DND-41 (cell line): ENCODE results near the gene PDE4D.

ENCODE experiments used
- ATAC-seq: fragments of 200-7000 bp; cut with Tn5 transposase; 3 replicates; pipeline ENCODE4 v1.9.1; 2021; ENCODE audit warnings: low read depth; ENCODE audit not compliant: insufficient read depth
- DNase-seq: peaks from one replicate; pipeline ENCODE4 v3.0.0-alpha.2; 2020
- H2AFZ ChIP-seq: 2 replicates; pipeline ENCODE4 v1.6.0; 2012; ENCODE audit warnings: low read depth, low read length
- H3K27ac ChIP-seq: 2 replicates; pipeline ENCODE4 v1.5.1; 2012; ENCODE audit warnings: low read length, inconsistent platforms
- H3K27me3 ChIP-seq: fragments of 200-600 bp; sonication (generic); 2 replicates; pipeline ENCODE4 v1.6.0; 2012; ENCODE audit warnings: low read length, mild to moderate bottlenecking, inconsistent platforms; ENCODE audit not compliant: insufficient read depth, poor library complexity
- H3K36me3 ChIP-seq: 2 replicates; pipeline ENCODE4 v1.5.1; 2012; ENCODE audit warnings: low read length, inconsistent platforms; ENCODE audit not compliant: insufficient read depth
- H3K4me1 ChIP-seq: 2 replicates; pipeline ENCODE4 v1.5.1; 2012; ENCODE audit warnings: mild to moderate bottlenecking, low read length; ENCODE audit not compliant: insufficient read depth
- H3K4me2 ChIP-seq: 2 replicates; pipeline ENCODE4 v1.6.0; 2012; ENCODE audit warnings: mild to moderate bottlenecking, moderate library complexity, low read length, inconsistent platforms; ENCODE audit not compliant: insufficient read depth
- H3K4me3 ChIP-seq, 2 experiments: fragments of 200-600 bp in 1 of 2; shearing (Covaris generic) in 1 of 2; 2 replicates each; pipeline ENCODE4 v1.5.1; 2012 to 2016; ENCODE audit warnings: inconsistent platforms in 2 of 2, low read length in 2 of 2, mild to moderate bottlenecking in 2 of 2, low read depth in 1 of 2, moderate library complexity in 1 of 2
- H3K79me2 ChIP-seq: 2 replicates; pipeline ENCODE4 v1.6.0; 2012; ENCODE audit warnings: low read length, inconsistent platforms; ENCODE audit not compliant: insufficient read depth
- H3K9ac ChIP-seq: 2 replicates; pipeline ENCODE4 v1.6.0; 2012; ENCODE audit warnings: low read depth, mild to moderate bottlenecking, inconsistent platforms, low read length, moderate library complexity
- H3K9me3 ChIP-seq: 2 replicates; pipeline ENCODE4 v1.5.1; 2012; ENCODE audit warnings: low read length, moderate library complexity, mild to moderate bottlenecking, inconsistent platforms; ENCODE audit not compliant: insufficient read depth, severe bottlenecking
- H4K20me1 ChIP-seq: 2 replicates; pipeline ENCODE4 v1.6.0; 2012; ENCODE audit warnings: low read length; ENCODE audit not compliant: insufficient read depth
- CTCF ChIP-seq: IDR thresholded peaks from 2 replicates; pipeline ENCODE4 v1.5.1; 2012; ENCODE audit warnings: borderline replicate concordance, low read length, moderate library complexity, mild to moderate bottlenecking; ENCODE audit not compliant: poor library complexity, severe bottlenecking; ENCODE audit errors: extremely low read depth
- EZH2 ChIP-seq: IDR thresholded peaks from 3 replicates; pipeline ENCODE4 v1.6.1; 2012; ENCODE audit warnings: borderline replicate concordance, low read depth, mild to moderate bottlenecking, moderate library complexity, low read length, inconsistent platforms; ENCODE audit not compliant: severe bottlenecking

The PDE4D gene

GRCh38 chr5:59216841-59217240 lies 676.7 kb downstream of the PDE4D start:
- H3K36me3 ChIP-seq, result no peaks in the 10 kb centered on the region
- H3K4me3 ChIP-seq, result no peak overlapping the region
- H4K20me1 ChIP-seq, result no peaks in the 10 kb centered on the region
- H3K4me1 ChIP-seq, result no peaks in the 10 kb centered on the region
- no peak for TF ChIP-seq CTCF
- no peak for TF ChIP-seq EZH2
- no peak overlapping the region for H3K9ac ChIP-seq
- ATAC-seq (no peak), DNase-seq (no peak)
- no peaks in the 10 kb centered on the region for H3K27me3 ChIP-seq
- H3K27ac ChIP-seq, result no peak overlapping the region
- H3K9me3 ChIP-seq, result no peaks in the 10 kb centered on the region
- no peak overlapping the region for H3K4me2 ChIP-seq
- no peaks in the 10 kb centered on the region for H3K79me2 ChIP-seq
- no peak overlapping the region for H2AFZ ChIP-seq

GRCh38 chr5:59212596-59212995 lies 680.9 kb downstream of the PDE4D start:
- DNase-seq (no peak), ATAC-seq (no peak)
- Histone ChIP-seq H3K36me3 (no peaks in the 10 kb centered on the region), H3K4me2 (no peak overlapping the region), H3K79me2 (no peaks in the 10 kb centered on the region), H3K4me1 (no peaks in the 10 kb centered on the region), H4K20me1 (no peaks in the 10 kb centered on the region), H2AFZ (no peak overlapping the region), H3K9ac (no peak overlapping the region), H3K27me3 (no peaks in the 10 kb centered on the region), H3K27ac (no peak overlapping the region), H3K4me3 (no peak overlapping the region), H3K9me3 (no peaks in the 10 kb centered on the region)
- TF ChIP-seq CTCF (no peak), EZH2 (no peak)

GRCh38 chr5:59209758-59210359 lies 683.7 kb downstream of the PDE4D start:
- H3K36me3 ChIP-seq, result no peaks in the 10 kb centered on the region
- no peaks in the 10 kb centered on the region for H3K27me3 ChIP-seq
- H3K4me3 ChIP-seq, result no peak overlapping the region
- ATAC-seq (no peak), DNase-seq (no peak)
- no peak overlapping the region for H3K27ac ChIP-seq
- no peaks in the 10 kb centered on the region for H4K20me1 ChIP-seq
- H3K9me3 ChIP-seq, result no peaks in the 10 kb centered on the region
- no peaks in the 10 kb centered on the region for H3K79me2 ChIP-seq
- TF ChIP-seq CTCF (no peak), EZH2 (no peak)
- H3K4me1 ChIP-seq, result no peaks in the 10 kb centered on the region
- no peak overlapping the region for H2AFZ ChIP-seq
- H3K4me2 ChIP-seq, result no peak overlapping the region
- no peak overlapping the region for H3K9ac ChIP-seq
